ENCODE results near the gene EPHB4.

GRCh38 chr7:100791881-100792666 is 35.2 kb downstream of the EPHB4 start:
- TF ChIP-seq CTCF (IDR thresholded peaks at IDR 0.05) = no peak
- TF ChIP-seq ZFX (IDR thresholded peaks at IDR 0.05; ENCODE audit: borderline replicate concordance) = no peak
